GM10847 (cell line): ENCODE measurements around the gene OR4K5.

ENCODE experiments used
- POLR2A ChIP-seq: IDR thresholded peaks from 2 replicates; pipeline ENCODE4 v1.6.1; 2011; ENCODE audit not compliant: insufficient read length; ENCODE audit errors: extremely low read depth

The OR4K5 gene, protein sequence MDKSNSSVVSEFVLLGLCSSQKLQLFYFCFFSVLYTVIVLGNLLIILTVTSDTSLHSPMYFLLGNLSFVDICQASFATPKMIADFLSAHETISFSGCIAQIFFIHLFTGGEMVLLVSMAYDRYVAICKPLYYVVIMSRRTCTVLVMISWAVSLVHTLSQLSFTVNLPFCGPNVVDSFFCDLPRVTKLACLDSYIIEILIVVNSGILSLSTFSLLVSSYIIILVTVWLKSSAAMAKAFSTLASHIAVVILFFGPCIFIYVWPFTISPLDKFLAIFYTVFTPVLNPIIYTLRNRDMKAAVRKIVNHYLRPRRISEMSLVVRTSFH

DNA sequence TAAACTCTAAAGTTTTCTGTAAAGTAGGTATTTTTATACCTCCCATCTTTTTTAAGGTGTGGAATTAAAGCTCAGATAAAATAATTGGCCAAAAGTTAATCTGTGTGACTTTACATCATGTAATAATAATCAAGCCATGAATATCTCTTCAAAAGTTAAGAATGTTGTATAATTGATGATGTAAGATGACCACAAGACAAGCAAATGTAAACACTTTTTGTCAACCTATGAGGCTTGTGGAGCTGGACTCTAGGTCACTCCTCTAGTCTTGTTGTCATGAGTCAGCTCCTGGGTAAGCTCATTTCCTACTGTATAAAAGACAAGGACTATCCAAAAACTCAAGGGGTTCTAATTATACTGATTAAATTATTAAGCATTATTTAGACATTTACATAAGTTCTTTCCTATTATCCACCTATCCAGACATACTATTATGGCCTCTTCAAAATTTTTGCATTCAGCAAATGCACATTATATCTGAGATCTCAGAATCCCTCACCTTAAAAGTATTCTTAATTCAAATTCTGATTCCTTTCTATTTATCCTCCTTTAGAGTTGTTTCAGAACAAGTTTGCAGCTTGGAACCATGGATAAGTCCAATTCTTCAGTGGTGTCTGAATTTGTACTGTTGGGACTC is at the start of gene OR4K5:
TSS of gene OR4K5 (plus strand) at position 587 of the 637 bp plus-strand sequence. CDS start at position 587, 0 bp downstream.
- no peak for TF ChIP-seq POLR2A

DNA sequence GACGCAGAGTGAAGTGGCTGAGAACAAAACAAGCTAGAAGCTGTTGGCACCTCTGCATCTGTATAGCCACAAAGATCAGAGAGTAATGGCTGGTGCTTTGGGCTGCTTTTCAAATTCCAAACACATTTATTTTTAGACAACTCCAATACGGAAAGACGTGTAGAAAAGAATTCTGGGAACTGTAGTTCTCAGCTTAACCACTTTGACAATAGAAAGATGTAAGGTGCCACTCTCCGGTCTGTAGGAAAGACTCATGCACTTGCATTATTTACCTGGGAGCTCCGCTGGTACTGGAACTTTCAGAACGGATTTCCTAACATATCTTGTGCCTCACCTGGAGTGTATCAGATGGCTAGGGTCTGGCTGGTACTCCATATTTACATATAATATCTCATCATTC is 47.2 kb upstream of the OR4K5 start:
- no peak for TF ChIP-seq POLR2A

DNA sequence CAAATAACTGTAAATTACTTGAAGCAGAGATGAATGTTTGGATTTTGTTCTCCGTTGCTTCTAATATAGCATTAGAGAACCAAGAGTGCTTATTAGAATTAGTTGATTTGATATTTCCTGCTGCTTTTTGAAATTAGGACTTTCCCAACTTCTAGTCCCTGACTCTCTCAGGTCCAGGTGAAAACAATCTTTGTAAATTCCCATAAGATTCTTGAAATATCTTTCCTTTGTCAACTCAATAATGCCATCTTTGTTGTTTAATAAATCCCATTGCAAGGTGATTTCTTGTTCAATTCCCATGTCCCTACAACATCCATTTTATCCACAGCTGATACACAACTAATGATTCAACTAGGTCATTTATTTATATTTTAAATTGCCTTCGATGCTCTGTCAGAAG is 45.6 kb upstream of the OR4K5 start, which contains the start of gene OR4K2:
TSS of gene OR4K2 (plus strand) at position 301 of the 400 bp plus-strand sequence. CDS start 1,126 bp downstream, outside the sequence.
- TF ChIP-seq POLR2A: no peak

DNA sequence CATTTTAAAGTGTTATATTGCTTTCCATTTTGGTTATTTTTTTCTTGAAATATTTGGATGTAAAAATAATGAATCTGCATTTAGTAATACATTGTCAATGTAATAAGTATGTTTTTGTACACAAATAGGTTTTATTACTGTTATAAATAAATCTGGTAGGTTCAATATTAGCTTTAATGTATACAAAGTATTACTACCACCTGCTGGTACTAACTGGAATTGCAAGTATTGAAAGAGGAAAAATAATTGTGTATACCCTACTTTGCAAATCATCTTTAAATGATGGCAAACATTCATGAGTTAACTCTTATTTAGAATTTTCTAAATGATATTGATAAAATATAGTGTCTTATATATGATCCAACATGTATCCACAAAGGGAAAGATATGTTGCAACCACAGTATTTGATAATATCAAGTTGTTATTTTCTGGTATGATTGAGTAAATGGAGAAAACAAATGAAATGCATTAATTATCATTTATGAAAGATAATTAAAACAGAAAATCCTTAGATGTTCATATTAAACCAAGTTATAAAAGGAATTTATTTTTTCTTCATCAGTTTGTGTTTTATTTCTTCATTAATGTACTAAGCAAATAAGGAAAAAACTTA is 42.3 kb upstream of the OR4K5 start:
- TF ChIP-seq POLR2A: no peak

DNA sequence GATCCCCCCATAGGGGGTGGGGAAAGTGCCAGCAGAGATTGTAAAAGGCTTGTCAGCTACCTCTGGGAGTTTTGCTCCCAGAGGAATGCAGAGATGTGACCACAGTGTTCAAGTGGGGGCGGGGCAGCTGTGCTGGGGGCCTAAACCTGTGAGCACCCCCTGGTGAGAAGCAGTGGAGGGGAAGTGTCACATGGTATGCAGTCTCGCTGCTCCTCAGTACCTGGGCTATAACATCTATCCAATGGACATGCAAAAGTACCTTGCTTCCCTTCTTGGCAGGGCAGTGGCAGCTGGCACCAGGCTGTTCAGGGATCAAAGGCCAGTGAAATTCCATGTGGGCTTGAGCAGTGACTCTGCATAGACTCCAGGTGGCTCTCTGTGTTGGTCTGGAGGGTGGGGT is 25.1 kb upstream of the OR4K5 start:
- TF ChIP-seq POLR2A: no peak

DNA sequence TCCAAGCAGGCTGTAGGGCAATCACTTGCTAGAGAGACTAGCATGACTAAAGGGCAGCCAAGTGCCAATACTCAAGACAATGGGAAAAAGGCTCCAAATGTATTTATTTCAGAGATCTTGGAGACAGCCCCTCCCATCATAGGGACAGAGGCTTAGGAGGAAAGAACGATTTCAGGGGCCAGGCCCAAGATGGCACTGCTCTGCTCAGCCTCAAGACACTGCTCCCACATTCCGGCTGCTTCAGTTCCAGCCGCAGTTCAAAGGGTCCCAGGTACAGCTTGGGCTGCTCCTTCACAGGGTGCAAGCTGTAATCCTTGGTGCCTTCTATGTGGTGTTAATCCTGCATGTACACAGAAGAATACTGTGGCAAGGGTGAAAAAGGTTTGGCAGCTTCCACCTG is 19.4 kb upstream of the OR4K5 start:
- no peak for TF ChIP-seq POLR2A

DNA sequence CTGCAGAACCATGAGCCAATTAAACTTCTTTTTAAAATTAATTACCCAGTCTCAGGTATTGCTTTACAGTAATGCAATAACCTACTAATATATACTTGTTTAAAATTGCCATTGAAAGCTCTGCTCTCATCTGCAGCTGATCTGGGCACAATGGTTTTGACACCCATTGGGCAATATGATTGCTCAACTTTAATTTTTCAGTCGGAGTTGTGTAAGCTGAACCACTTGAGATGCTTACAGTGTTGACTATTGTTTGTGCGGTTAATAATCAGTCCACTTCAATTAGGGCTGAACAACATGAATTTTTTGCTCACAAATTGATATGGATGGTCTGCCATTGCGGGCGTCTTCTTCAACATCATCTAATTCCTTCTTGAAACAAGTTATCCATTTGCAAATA is 18.0 kb upstream of the OR4K5 start:
- no peak for TF ChIP-seq POLR2A

DNA sequence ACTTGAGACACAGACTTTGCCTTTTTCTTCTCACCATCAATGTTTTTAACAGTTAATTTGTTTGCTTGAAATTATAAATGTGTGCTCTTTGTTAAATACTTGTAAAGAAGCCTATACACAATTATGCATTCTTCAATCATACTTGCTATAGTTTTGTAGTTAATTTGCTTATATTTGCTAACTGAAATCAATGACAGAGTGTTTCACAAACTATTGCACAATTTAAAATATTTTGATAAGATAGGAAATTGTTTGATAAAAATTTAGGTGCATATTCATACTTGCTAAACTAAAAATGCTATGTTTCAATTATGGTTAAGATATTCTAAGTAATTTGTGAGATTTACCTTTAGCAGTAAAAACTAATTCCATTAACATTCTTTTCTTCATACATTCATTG is 13.7 kb upstream of the OR4K5 start:
- TF ChIP-seq POLR2A: no peak

DNA sequence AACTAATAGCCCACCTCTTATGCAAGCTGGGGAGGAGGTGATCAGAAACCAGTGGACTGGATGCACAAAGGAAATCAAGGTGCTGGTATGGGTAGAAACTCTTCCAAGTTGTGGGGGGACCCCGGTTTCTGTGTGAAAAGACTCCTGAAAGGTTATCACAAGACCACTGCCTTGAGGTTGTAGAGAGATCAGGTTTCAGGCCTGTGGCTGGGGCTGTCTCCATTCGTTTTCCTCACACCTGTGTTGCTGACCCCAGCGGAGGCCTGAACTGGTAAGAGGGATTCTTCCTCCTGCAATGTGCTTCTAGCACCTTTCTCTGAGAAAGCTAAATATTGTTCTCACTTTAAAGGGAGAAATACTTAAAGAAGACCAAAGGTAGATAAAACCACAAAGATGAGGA is 9.3 kb upstream of the OR4K5 start:
- no peak for TF ChIP-seq POLR2A

DNA sequence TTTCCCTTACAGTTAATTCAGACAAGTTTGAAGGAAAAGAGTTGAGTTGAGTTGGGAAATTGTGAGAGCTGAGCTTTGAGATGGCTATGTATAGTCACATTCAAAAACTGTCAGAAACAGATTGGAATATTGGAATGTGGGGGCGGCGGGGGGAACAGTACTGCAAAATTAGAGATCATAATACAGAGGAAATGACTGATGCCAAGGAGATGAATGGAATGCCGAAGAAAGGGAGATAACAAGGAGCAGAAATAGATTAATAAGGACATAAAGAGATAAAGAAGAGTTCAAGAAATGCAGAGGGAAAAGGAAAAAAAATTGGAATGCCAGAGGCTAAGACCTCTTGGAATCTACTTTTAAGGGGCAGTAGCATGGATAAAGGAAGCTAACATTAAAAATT is 3.2 kb upstream of the OR4K5 start:
- no peak for TF ChIP-seq POLR2A

DNA sequence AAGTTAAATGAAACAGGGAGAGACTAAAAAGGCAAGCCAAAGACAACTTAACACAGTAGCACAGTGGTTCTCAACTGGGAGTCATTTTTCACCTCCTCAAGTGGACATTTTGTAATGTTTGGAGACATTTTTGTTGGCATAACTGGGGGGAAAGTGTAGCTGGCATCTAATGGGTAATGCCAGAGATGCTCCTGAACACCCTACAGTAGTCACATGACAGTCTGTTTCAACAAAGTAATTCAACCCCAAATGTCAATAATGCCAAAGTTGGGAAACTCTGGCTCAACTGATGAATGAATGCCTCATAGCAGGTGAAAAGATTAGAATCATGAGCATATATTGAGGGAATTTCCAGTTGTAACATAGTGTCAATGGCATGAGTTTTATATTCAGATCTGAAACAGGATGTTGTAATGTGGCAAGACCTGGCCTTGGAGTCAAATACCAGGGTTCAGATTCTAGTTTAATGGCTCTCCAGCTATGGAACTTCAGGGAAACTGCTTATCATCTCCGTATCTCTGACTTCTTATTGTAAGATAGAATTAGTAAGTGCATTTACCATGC is 2.4 kb upstream of the OR4K5 start:
- TF ChIP-seq POLR2A: no peak

DNA sequence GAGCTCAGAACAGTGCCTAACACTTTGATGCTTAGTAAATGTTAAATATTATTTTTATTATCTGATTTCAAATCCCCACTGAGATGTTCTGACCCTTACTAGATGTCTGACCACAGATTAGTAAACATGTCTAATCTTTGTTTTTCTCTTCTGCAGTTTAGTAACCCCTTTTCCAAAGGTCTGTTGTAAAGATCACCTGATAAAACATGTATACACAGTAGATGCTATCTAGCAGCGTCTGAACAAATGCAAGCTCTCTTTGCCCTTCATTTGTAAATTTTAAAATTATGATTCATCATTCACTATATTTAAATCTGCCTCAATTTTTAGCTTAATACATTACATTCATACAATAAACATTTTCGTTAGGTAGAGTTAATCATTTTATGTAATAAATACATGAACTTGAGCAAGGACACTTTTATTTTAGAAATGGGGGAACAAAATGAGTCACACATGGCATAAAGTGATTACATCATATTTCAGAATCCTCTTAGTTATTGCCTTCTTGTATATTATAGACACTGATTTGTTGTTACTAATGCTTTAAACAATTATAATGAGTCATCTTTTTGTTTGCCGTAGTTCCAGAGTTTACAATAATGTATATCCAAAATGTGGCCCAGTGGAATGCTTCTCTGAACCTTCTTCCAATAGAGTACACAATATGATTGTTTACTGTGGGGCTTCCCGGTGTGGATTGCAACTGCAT is 1.7 kb upstream of the OR4K5 start:
- no peak for TF ChIP-seq POLR2A

DNA sequence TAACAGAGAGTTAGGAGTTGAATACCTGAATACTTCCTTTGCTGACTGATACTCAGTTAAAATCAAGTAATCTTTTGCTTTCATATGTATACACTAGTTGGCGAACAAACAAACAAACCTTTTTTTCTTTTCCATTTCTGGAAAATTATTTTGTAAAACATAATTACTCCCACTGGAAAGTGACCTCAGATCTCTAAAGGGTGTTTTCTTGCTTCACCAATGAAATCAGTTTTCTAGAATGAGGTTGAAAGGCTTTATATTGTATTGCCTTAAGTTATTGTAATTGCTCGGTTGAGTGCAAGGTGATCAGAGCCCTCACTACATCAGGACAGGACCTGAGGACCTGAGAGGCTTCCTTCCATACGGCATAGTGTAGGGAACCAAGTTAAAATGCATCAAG is 10.2 kb downstream of the OR4K5 start, which contains the start of gene OR4K1:
TSS of gene OR4K1 (plus strand) at position 301 of the 400 bp plus-strand sequence. CDS start 4,750 bp downstream, outside the sequence.
- no peak for TF ChIP-seq POLR2A

DNA sequence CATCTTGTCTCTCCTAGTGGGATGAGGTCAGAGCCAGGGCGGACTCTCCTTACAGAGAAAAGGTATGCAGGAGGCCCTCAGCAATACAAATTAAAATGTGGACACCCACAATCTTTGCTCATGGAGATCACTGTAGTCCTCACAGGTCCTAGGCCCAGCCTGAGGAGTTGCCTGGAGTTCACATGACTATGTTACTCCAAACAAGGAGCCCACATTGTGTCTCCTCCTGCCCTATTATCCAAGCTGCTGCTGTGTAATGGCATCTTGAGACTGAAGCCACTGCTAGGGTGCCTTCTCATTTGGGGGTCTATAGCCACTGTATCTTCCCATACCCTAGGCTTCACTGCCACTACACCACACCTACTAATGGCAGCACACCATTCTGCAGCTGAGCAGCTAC is 21.3 kb downstream of the OR4K5 start:
- no peak for TF ChIP-seq POLR2A

DNA sequence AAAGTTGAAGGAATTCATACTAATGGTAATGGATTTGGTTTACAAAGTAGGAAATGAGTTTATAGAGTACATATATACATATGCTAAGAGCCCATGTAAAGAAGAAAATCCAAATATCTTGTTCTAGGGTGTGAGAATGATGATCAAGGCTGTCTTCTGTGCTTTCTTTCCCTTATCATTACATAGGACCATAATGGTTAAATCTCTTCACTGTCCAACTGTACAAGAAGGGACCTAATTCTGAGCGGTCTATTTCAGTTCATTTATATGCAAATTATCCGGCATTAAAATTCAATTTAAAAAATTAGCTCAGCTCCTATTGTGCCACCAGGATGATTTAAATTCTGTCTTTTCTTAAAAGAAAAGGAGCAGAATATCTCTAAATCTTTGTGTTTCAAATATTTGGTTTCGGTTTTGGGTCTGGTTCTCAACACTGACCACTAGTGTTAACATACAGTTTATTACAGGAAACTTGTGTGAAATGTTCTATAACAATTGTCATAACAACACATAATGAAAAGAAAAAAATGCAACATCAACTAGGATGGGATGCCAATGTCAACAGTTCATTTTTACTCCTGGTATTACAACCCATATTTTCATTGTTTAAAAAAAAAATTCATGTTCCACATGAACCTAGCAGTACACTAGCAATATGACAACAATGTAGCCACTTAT is 27.1 kb downstream of the OR4K5 start:
- TF ChIP-seq POLR2A: no peak
